GM21576 (cell line): ENCODE data around the gene LTO1.

Source experiments
- ATAC-seq: cut with Tn5 transposase; IDR thresholded peaks from one replicate; pipeline ENCODE4 v1.9.1; 2021; ENCODE audit warnings: mild to moderate bottlenecking, moderate library complexity; ENCODE audit not compliant: unreplicated experiment

Gene LTO1, protein sequence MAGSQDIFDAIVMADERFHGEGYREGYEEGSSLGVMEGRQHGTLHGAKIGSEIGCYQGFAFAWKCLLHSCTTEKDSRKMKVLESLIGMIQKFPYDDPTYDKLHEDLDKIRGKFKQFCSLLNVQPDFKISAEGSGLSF

DNA sequence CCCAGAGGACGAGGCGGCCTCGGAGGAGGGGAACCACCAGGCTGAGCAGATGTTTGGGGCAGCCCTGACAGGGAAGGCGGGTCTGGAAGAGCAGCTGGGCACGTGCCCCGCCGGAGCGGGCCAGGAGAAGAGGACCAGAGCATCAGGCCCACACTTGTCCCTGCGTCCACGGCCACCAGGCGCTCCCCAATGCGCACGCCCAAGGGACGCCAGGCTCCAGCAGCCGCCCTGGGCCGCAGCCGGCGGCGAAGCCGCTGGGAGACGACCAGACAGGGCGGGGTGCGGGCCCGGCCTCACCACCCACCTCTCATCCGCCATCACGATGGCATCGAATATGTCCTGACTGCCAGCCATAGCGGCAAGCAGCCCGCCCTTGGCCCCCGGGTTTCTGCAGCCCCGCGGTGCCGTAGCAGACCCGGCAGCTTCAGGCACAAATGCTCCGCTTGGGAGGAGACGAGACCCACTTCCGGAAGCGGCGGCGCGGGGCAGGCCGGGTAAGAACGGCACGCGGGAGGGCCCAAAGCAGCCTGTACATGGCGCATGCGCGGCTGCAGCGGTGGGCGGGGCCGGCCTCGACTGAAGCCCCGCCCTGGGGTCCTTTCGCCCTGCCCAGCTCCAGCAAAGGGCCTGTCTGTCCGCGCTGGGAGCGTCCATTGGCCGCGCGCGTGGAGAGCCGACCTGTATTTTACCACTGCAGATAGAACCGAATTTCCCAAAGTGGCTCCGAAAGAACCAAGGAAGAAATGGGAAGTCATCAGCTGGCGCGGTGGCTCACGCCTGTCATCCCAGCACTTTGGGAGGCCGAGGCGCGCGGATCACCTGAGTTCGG, at the start of gene LTO1:
LTO1 (minus strand) TSS at position 468 of the 829 bp plus-strand sequence; CDS start at position 354, 114 bp downstream.
- peak; percentile 82 for ATAC-seq

DNA sequence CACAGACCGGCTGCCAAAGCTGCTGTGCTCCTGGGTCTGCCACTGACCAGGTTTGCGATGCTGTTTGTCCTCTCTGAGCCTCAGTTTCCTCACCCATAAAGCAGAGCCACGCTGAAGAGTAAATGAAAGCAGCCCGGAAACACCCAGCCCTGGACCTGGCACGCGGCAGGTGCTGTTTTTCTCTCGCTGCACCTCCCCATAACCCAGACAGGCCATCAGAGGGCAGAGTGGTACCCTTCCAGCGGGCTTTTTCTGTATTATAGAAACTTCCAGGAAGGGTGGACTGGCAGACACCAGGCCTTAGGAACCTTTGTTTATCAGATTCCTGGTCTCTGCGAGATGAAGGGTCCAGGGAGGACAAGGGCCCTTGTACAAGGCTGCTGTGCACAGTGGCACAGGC, 46.6 kb upstream of the LTO1 start:
- no peak for ATAC-seq

DNA sequence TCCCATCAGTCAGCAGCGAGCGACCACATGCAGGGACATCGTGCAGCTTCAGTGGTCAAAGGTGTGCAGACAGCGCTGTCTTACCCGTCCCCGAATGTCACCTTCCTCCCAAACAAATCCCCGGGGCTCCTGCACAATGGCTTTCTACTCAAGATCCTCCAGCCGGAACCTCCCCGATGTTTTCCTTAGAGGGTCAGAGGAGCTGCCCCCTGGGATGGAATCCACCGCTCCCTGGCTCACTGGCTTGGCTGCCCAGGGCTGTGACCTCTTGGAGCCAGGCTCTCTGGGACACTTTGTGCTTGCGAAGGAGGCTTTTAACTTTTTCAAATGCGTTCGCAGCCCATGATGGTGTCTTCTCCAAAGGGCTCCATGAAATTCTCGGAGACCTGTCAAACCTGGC, 46.0 kb upstream of the LTO1 start:
- no peak for ATAC-seq

DNA sequence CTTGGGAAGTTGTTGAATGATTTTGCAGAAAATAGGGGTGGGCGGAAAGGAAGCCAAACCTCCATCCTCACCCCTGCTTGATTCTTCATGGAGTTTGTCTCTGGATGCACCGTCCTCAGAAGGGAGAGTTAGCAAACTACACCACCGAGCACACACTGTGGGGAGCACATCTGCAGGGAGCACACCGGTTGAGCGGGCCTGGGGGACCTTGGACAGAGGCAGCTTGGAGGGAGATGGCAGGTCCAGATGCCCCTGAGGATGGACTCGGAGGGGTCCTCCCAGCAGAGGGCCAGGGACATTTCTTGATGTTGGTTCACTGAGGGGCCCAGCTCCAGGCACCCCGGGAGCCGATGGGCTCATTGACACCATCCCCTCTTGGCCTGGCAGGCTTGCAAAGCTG, 43.8 kb upstream of the LTO1 start:
- no peak for ATAC-seq

DNA sequence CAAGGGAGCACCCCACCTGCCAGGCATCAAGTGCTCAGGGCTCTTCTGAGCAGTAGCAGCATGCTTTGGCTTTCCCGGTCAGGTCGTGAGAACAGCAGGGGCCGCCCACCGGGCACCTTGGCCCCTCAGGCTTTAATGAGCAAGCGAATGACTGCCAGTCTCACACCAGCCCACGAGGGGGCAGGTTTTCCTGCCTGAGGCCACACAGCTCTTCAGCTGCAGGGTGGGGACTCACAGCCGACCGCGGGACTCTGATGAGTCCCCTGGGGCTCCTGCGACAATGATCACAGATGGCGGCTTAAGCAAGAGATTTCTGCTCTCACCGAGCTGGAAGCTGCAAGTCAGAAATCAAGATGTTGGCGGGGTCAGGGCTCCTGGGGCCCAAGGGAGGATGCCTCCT, 43.0 kb upstream of the LTO1 start:
- no peak for ATAC-seq

DNA sequence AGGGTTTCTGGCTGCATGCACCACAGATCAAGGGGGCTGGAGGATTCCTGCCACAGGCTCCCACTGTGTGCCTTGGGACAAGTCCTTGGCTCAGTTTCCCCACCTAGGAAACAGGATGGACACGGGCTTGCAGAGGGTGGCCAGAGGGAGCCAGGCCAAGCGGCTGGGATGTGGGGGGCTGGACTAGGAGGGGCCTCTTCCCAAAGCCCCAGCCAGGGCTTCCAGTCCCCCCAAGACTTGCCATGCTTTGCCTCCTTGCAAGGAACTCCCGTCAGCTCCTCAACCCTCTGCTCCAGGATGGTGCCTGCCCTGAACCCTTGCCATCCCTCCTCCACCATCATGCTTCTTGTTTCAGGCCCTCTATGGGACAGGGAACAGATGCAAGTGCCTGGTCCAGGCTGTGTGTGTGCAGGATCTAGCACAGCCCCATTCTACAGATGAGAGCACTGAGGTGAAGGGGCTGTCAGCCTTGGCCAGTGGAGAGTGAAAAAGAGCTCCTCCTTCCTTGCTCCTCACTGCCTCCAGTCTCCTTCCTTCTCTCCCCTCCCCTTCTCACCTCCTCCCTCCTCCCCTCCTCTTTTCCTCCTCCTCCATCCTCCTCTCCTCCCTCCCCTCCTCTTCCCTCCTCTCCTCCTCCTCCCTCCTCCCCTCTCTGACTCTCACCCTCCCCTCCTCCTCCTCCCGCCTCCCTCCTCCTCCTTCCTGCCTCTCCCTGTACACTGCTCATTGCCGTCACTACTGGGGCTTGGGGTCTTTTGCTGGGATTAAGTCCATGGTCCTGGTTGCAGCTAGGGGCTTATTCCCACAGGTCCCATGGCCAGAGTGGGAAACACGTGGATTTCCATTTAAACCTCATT, 42.0 kb upstream of the LTO1 start:
- ATAC-seq = no peak

DNA sequence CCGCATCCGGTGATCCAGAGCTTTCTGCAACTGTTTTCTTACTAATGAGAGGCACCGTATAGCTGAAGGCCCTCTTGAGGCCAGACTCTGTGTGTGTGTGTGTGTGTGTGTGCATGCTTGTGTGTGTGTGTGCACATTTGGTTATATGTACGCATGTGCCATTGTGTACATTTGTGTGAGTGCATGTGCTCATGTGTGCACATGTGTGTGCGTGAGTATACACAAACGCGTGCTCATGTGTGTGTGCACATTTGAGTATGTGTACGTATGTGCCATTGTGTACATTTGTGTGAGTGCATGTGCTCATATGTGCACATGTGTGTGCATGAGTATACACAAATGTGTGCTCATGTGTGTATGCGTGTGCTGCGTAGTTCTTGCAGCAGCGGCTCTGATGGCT, 40.9 kb upstream of the LTO1 start:
- ATAC-seq = no peak

DNA sequence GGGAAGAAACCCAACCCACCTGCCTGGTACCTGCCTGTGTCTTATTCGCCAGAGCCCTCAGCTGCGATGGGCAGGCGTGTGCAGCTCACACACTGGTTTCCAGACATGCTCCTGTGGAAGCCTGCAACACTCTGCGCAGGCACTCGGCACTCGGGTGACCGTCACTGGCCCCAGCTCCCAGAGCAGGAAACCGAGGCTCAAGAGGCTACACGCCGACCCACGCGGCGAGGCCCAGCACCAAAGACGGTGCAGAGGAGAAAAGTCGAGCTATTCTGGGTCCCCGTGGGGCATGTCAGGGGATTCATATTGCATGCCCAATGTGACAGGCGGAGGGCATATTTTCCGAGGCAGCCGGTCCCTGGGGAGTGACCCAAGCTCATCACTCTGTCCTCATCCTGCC, 40.3 kb upstream of the LTO1 start:
- no peak for ATAC-seq

DNA sequence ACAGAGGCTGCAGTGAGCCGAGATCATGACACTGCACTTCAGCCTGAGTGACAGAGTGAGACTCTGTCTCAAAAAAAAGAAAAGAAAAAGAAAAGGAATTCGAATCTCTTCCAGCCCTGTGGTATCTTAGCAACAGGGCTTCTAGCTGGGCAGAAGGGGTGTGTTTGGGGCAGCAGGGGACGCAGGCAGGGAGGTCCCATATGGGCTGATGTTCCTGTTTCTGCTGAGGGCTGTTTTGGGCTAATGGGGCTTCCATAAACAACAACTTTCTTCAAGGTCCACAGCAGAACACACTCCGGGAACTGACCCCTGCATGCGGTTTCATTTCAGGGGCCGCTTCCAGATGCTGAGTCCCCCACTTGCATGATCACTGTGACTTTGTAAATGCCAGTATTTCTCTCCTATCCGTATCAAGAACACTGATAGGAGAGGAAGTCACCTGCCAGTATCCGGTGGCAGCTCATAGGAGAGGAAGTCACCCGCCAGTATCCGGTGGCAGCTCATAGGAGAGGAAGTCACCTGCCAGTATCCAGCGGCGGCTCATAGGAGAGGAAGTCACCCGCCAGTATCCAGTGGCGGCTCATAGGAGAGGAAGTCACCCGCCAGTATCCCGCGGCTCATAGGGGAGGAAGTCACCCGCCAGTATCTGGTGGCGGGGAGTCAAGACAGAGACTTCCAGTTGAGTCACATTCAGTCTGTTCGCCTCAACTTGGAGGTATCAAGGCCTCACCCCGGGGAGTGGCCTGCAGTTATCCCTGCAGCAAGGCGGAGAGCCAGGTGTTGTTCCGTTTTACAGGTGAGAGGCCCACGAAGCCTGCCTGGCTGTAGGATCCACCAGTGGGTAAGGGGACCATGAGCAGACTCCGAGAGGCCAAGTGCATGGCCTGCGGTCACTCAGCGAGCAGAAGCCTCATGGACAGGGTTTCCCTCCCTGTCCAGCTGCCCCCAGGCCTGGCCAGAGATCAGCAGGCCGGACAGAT, 37.0 kb upstream of the LTO1 start:
- no peak for ATAC-seq

DNA sequence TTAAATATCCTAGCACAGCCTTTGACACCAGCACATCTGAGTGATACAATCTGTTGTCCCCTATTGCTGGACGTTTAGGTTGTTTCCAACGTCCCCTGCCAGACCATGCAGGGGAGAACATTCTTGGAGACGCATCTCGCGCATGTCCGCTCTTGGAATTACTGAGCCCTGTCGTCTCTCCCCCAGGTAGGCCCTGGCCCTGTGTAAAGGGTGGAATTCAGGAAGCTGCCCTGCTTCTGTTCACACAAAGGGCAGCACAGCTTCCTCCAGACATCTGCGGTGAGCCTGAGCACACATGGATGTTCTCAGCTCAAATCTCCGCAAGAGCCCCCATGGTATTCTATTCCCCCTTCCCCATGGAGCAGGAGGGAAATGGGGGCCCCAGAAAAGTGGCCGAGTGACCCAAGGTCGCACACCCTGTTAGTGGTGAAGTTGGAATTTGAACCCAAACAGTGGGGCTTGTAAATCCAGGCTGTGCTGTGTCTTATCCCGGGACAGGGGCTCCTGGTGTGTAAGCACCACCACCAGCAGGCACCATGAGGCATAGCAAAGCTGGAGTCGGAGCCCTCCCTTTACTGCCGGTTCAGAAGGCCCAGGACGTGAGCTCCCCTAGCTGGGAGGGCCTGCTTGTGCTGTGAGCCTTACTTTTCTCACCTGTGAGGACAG, 33.7 kb upstream of the LTO1 start:
- no peak for ATAC-seq

DNA sequence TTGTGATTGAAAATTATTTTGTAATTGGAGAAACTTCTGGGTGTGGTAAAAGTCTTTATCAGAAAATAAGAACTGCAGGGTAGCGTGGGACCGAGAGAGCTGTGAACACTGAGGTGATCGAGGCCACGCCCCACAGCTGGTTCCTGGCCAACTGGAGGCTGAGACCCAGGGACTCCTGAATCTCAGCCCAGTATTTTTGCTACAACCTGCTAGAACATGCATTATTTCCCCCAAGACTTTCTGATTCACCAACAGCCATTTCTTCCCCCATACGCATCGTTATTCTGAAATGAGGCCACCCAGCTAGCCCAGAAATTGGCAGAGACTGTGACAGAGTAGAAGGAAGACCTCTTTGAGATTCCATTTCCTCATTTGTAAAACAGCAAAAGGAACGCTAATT, 32.0 kb upstream of the LTO1 start:
- no peak for ATAC-seq

DNA sequence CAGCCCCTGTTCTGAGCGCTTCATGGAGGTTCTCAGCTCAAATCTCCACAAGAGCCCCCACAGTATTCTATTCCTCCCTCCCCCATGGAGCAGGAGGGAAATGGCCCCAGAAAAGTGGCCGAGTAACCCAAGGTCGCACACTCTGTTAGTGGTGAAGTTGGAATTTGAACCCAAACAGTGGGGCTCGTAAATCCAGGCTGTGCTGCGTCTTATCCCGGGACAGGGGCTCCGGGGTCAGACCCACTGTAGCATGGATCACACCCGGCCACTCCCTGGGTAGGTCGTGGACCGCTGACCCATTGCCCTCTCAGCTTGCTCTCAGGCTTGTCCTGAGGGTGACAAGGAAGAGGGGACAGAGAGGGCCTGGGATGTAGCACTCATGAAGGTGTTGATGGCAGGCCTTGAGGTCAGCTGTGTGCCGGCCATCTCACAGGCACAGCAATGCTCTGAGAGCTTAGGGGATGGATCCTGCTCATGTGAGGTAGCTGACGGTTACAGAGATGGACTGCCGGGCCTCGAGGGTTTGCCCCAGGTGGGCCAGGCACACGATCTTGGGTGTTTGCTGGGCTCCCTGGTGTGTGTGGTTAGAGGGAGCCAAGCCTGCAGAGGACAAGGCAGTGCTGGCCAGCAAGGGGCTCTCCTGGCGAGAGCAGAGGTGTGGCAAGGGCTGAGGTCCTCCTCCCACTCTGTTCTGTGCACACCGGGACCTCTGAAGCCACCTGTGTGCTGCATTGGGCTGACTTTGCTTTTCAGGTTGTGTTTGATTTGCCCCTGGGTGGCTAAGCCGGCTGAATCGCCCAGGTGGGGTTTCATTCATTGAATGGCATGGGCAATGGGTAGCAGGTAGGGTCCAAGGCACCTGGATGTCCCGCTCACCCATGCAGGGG, 31.0 kb upstream of the LTO1 start:
- no peak for ATAC-seq

DNA sequence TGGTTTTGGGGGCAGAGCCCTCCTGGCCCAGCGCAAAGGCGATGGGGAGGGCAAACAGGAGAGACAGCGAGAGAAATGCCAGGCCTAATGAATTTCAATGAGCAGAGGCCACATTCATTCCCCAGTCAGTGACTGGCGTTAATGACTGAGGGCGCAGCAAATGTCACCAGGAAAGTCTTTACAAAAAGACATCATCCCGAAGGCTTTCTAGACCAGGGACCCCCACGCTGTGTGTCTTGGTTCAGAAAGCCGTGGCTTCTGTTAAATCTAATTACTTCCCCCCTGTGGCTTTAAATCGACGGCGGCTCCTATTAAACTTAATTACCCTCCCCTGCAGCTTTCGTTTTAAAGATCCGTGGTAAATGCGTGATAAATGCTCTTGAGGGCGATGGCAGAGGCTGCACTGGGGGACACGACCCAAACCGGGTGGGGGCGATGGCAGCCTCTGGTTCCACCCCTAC, 30.2 kb upstream of the LTO1 start:
- ATAC-seq = no peak

DNA sequence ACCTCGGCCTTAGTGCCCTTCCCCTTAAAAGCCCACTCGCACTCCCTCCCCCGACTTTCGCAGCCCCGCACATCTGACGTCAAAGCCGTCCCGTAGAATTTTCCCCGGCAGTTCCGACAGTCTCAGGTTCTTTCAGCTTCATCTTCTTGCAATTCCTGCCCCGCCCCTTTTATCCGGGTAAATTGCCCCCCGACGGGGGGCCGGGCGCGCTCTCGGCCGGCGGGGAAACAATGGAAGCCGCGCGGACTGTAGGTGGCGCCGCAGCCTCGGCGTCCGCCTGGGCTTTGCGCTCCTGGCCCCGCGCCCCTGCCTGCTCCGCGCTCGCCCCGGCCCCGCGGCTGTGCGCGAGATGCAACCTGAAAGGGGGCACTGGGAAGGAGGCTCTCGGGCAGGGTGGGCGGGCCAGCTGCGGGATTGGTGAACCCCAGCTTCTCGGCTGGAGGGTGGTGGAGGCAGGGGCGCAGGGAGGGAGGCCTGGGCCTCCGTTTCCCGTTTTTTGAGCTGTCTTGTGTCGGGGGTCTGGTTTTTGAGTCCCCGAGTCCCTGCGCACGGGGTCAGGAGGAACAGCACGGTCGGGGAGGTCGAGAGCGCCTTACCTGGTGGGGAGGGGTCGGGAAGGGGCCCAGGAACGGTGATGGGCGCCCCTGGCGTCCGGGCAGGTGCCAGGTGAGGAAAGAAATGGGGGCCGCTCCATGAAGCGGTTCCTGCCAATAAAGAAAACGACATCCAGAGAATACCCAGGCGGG, 29.5 kb upstream of the LTO1 start:
- no peak for ATAC-seq

DNA sequence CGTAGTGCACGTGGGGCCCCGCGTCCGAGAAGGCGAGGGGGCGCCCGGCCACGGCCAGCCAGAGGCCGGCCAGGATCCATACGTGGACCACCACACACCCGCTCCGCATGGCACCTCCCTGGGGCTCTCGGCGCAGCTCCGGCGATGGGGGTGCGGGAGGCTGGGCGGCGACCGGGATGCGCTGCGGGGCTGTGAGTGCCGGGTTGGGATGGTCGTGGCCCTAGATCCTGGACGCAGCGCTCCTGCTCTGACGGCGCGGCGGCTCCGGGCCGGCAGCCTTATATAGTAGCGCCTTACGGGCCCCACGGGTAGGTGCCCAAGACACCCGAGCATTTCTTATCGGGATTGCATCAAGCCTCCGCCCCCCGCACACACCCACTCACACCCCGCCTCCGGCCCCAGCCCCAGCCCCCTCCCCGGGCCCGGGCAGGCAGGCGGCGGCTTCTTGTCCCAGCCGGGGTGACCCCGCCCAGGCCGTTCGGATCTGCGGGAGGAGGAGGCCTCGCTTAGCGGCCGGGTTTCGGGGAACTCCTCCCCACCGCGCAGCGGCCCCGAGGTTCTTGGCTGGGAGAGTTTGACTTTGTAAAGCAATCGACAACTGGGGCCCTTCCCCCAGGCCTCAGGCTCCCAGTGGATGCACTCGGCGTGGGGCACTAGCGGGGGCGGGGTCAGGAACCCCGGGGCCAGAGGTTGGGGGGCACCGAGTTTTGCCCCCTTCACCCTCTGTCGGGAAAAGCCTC, 28.8 kb upstream of the LTO1 start, which contains the start of gene FGF19:
FGF19 (minus strand) TSS at position 255 of the 740 bp plus-strand sequence; CDS start at position 109, 146 bp downstream.
- ATAC-seq = no peak

DNA sequence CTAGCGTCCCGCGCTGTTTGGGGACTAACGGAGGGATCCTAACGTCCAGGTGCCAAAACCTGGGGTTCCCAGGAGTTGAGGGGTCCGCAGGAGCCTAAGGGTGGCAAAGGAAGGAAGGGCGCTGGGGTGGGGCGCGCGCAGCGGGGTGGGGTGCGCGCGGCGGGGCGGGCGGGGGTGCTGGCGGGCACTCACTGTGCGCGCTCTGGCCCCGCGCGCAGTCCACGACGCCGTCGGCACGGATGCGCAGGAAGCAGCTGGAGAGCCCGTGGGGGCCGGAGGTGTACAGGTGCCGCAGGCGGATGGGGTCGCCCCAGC, 28.3 kb upstream of the LTO1 start:
- no peak for ATAC-seq

DNA sequence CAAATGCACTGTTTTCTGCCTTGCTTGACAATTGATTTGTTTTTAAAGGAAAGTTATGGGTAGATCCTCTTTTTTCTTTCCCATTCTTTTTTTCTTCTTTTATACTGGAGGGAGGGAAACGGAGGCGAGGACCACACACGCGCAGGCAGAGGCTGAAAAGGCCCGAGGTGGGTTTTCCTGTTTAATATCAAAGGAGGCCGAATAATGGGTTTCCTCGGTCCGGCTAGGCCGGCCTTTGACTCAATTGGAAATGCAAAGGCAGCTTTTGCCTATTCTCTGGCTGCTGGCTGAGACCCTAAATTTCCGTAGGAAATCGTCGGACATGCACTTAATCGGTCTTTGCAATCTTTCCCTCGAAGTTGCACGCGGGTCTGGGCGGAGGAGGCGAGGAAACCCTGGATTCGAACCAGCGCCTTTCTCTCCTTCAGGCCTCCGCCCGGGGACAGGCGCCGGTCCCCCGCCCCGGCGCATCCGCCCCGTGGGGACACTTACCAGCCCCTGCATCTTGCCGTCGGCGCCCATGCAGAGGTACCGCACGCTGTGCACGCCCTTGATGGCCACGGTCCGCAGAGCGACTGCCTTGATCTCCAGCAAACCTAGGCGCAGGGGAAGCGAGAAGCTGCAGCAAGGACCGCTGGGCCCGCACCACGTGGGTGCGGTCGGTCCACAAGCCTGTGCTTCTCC, 27.8 kb upstream of the LTO1 start:
- no peak for ATAC-seq
